Activated CD8-positive, alpha-beta memory T cell treated with anti-CD3 and anti-CD28 coated beads, Interleukin-2, amount 10 ng/mL, durations not matched to agents 7 days and 5 days (primary cell): ENCODE results near the gene CD96. TPM values are rescaled to one million over a fixed set of nuclear protein-coding genes. Genes with fewer than 3 reads are reported as not detected.
"Not testable (repeated sequence)": the region's sequence is repeated elsewhere in the genome, so short reads cannot be mapped to it uniquely, and the experiment has no call there.

Experiments
- ATAC-seq: fragments of 150-1000 bp; cut with Tn5 transposase; one replicate; pipeline ENCODE4 v1.10.0; 2021; ENCODE audit warnings: moderate library complexity
- CTCF ChIA-PET: fragments of 350-600 bp; sonication (Branson Sonifier 250); formaldehyde crosslinking; loops from one replicate; lab custom pipeline; 2021; ENCODE audit warnings: antibody characterized with exemption; lab: Charles Lee
- DNase-seq: peaks from one replicate; pipeline ENCODE4 v3.0.0-alpha.2; 2020
- H3K27ac Mint-ChIP-seq: one replicate; pipeline ENCODE4 v1.8.0; 2021; ENCODE audit warnings: mild to moderate bottlenecking, mixed read lengths
- H3K27me3 Mint-ChIP-seq: one replicate; pipeline ENCODE4 v1.8.0; 2021; ENCODE audit warnings: mixed read lengths
- H3K36me3 Mint-ChIP-seq: one replicate; pipeline ENCODE4 v1.8.0; 2021; ENCODE audit warnings: mild to moderate bottlenecking, mixed read lengths
- H3K4me1 Mint-ChIP-seq: one replicate; pipeline ENCODE4 v1.8.0; 2021; ENCODE audit warnings: mixed read lengths
- H3K4me3 Mint-ChIP-seq: one replicate; pipeline ENCODE4 v1.8.0; 2021; ENCODE audit warnings: mild to moderate bottlenecking, moderate library complexity, mixed read lengths
- H3K9me3 Mint-ChIP-seq: one replicate; pipeline ENCODE4 v1.8.0; 2022; ENCODE audit warnings: low read depth, mixed read lengths
- total RNA-seq, 2 experiments: library from RNA; stranded (reverse); gene quantifications; one replicate each; pipeline ENCODE4 v1.2.3, GENCODE V29; 2021

The CD96 gene
- total RNA-seq, 2 experiments from 2014 or later: 290 to 311 TPM

DNA sequence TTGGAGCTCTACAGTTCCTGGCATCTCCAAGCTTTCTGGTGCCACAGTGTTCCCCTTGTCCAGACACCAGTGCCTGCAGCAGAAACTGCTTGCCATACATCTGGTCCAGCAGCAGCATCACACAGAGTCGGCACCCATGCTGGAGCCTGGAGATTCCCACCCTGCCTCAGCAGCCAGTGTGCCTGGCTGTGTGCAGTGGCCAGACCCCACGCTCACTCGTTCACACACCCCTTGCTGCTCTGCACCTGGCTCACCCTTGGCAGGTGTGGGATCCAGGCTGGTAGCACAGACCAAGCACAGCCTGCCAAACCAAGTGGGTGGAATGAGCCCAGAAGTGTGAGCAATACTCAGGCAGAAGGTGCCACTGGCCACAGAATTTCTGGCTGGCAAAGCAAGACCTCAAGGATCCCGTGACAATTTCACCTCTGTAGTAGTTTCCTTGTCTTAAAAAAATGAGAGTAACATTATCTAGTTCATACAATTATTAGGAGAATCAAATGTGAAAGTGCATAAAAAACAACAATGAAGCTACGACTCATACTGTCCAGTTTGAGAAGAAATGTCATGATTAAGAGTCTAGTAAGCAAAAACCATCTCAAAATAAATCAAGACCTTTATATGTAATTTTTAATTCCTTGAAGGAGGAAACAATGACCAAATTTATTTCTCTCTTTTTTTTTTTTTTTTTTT lies 76.1 kb downstream of the CD96 start:
- DNase-seq: no peak
- Mint-ChIP-seq H3K27me3 (no peaks in the 10 kb centered on the region), H3K9me3 (no peaks in the 10 kb centered on the region), H3K4me3 (no peak overlapping the region), H3K27ac (peak overlapping the region; percentile 93), H3K4me1 (peaks cover 63% of the 10 kb centered on the region), H3K36me3 (peaks cover 83% of the 10 kb centered on the region)
- CTCF ChIA-PET: interaction anchor here (1.2 to 5.7 kb wide), 6 partner anchors 11 to 78 kb away, joined by 3 to 56 read pairs (median 14); partner anchors contain the start of gene ZBED2
- no peak for ATAC-seq

DNA sequence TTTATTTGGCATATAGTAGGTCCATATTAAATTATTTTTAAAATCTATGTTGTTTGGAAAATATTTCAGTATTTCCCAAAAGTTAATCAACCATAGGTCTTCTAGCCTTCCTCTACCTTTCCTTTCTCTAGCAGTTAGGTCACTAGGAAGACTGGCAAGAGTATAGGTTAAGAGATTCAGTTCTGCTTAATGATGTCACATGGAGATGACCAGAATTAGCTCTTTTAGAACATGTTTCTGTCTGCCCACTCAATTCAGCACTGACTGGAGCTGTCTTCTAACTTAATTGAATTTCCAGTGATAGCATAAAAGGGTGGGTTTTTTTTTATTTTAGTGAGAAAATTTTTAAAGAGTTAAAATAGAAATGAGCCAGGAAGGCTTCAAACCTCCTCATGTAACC lies 76.9 kb downstream of the CD96 start:
- Mint-ChIP-seq H3K27ac (peak overlapping the region; percentile 43), H3K4me3 (no peak overlapping the region), H3K36me3 (peaks cover 82% of the 10 kb centered on the region), H3K9me3 (no peaks in the 10 kb centered on the region), H3K4me1 (peaks cover 59% of the 10 kb centered on the region), H3K27me3 (no peaks in the 10 kb centered on the region)
- ATAC-seq (no peak), DNase-seq (no peak)
- CTCF ChIA-PET: interaction anchor here (0.7 to 5.7 kb wide), 7 partner anchors 11 to 360 kb away, joined by 3 to 56 read pairs (median 3); partner anchors contain the start of genes ABHD10 and ZBED2

DNA sequence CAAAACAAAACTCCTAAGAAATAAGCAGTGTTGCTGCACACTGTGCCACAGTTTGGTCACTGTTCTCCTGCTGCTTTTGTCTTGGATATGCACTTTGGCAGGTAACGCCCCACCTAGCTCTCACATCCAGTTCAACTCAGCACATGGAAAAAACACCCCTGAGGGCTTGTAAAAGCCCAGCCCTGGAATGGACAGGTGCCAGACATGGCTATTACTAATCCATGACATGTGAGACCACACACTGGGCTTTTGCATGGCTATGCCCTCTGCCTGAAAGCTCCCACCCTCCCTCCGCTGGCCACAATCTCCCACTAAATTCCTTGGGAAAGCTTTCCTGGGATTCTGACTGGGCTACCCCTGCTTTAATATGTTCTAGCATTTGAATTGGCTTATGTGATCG lies 77.8 kb downstream of the CD96 start:
- Mint-ChIP-seq H3K4me1 (peaks cover 59% of the 10 kb centered on the region), H3K9me3 (no peaks in the 10 kb centered on the region), H3K27ac (peak overlapping the region; percentile 7), H3K4me3 (no peak overlapping the region), H3K27me3 (no peaks in the 10 kb centered on the region), H3K36me3 (peaks cover 82% of the 10 kb centered on the region)
- CTCF ChIA-PET: interaction anchor here (0.7 to 5.0 kb wide), 4 partner anchors 10 to 71 kb away, joined by 3 to 26 read pairs (median 3); no protein-coding TSS in a partner anchor
- DNase-seq: no peak
- no peak for ATAC-seq

DNA sequence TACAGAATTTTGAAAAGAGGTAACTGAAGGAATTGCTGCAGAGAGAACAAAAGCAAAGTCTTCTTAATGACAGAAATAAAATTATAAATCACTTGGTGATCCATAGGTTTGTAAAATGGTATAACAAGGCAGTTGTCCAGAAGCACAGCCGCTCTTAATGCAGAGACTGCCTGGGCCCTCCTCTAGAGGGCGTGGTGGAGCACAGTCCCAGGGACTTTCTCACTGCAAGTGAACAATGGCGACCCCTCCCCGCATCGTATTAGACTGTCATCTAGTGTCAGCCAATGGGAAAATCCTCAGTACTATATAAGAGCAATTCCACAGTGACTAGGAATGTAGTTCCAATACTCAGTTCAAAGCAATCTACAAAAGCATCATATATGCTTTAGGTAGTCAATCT lies 79.5 kb downstream of the CD96 start:
- DNase-seq (no peak), ATAC-seq (no peak)
- Mint-ChIP-seq H3K27me3 (no peaks in the 10 kb centered on the region), H3K9me3 (no peaks in the 10 kb centered on the region), H3K4me3 (no peak overlapping the region), H3K27ac (no peak overlapping the region), H3K4me1 (peaks cover 43% of the 10 kb centered on the region), H3K36me3 (peaks cover 79% of the 10 kb centered on the region)
- CTCF ChIA-PET: interaction anchor here (1.1 kb wide), 1 partner anchor 43 kb away, joined by 3 read pairs; no protein-coding TSS in a partner anchor

DNA sequence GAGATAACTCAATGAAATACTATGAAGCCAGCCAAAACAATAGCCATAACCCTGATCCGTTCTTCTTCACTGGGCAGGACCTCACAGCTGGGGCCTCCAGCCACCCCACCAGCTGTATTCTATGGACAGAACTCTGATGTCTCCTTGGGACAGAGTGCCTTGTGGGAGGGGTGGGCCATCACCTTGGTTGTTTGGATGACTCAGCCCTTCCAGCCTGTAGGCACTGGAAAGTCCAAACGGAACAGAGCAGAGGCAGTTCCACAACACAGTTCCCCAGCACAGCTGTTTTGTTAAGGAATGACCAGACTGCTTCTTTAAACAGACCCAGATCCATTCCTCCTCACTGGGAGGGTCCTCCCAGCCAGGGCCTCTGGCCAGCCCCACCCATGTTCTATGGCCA lies 85.1 kb downstream of the CD96 start:
- CTCF ChIA-PET: no interaction called here
- peaks cover 27% of the 10 kb centered on the region for H3K9me3 Mint-ChIP-seq
- no peaks in the 10 kb centered on the region for H3K27me3 Mint-ChIP-seq
- no peak for ATAC-seq
- DNase-seq: no peak
- peaks cover 15% of the 10 kb centered on the region for H3K4me1 Mint-ChIP-seq
- H3K27ac Mint-ChIP-seq: no peak overlapping the region
- H3K36me3 Mint-ChIP-seq: peaks cover 86% of the 10 kb centered on the region
- no peak overlapping the region for H3K4me3 Mint-ChIP-seq

DNA sequence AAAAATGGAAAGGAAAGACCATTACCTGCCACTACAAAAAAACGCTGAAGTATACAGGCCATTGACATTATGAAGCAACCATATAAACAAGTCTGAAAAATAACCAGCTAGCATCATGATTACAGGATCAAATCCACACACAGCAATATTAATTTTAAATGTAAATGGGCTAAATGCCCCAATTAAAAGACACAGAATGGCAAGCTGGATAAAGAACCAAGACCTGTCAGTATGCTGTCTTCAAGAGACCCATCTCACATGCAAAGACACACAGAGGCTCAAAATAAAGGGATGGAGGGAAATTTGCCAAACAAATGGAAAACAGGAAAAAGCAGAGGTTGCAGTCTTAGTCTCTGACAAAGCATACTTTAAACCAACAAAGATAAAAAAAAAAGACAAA lies 87.0 kb downstream of the CD96 start:
- Mint-ChIP-seq H3K9me3 (peaks cover 33% of the 10 kb centered on the region), H3K36me3 (peaks cover 89% of the 10 kb centered on the region)
- H3K4me3 Mint-ChIP-seq, H3K4me1 Mint-ChIP-seq, H3K27me3 Mint-ChIP-seq, DNase-seq, ATAC-seq, H3K27ac Mint-ChIP-seq, CTCF ChIA-PET: not testable (repeated sequence)

DNA sequence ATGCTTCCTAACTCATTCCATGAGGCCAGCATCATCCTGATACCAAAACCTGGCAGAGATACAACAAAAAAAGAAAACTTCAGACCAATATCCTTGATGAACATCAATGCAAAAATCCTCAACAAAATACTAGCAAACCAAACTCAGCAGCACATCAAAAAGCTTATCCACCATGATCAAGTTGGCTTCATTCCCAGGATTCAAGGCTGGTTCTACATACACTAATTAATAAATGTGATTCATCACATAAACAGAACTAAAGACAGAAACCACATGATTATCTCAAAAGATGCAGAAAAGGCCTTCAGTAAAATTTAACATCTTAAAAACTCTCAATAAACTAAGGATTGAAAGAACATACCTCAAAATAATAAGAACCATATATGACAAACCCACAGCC lies 88.6 kb downstream of the CD96 start:
- H3K9me3 Mint-ChIP-seq: peaks cover 33% of the 10 kb centered on the region
- ATAC-seq, H3K4me1 Mint-ChIP-seq, H3K27me3 Mint-ChIP-seq, H3K4me3 Mint-ChIP-seq, H3K27ac Mint-ChIP-seq, CTCF ChIA-PET, DNase-seq: not testable (repeated sequence)
- H3K36me3 Mint-ChIP-seq: peaks cover 83% of the 10 kb centered on the region

DNA sequence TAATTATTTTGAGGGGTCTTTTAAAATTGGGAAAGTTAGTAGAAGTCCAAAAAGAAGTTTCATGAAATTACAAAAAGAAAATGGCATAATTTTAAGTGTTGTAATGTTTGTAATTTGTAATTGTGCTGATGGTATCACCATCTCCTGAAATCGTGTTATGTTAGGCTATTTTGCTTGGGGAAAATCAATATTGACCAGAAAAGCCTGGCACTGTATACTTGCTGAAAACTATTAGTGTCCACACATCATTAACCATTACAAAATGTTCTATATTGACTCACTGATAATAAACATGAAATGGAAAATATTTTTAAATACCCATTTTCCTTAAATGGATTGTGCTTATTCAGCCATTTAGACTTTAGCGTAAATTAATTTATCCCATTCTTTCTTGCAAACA lies 93.4 kb downstream of the CD96 start:
- ATAC-seq: no peak

DNA sequence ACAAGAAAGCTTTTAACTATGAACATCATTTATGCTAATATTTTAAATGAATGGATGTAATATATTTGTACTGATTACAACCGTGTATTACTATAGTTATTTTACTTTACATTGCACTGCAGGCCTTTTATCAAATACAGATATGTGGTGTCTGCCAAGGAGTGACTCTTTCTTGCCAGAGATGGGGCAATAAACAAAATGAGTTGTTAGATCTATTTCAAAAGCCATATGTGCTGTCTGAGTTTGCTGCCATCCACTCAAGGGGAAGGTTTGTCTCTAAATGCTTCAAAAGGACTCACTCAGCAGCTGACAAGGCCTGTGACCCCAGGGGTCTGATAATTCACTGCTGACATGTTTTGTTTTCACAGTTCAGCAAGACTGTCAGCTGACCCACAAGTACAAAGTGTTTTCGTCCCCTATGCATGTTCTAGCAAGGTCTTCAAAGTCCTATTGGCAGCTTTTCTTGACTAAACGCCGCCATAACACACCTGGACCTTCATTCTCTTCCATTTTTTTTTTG lies 94.4 kb downstream of the CD96 start:
- H3K9me3 Mint-ChIP-seq: peaks cover 34% of the 10 kb centered on the region
- no peak overlapping the region for H3K4me3 Mint-ChIP-seq
- DNase-seq (no peak), ATAC-seq (no peak)
- H3K27me3 Mint-ChIP-seq: no peaks in the 10 kb centered on the region
- no peak overlapping the region for H3K27ac Mint-ChIP-seq
- no peaks in the 10 kb centered on the region for H3K4me1 Mint-ChIP-seq
- H3K36me3 Mint-ChIP-seq: peaks cover 86% of the 10 kb centered on the region
- CTCF ChIA-PET: no interaction called here

More for the DNA sequence above, 93.4 kb downstream of the CD96 start:
- no peak for DNase-seq
- no peak overlapping the region for H3K4me3 Mint-ChIP-seq
- H3K27ac Mint-ChIP-seq: no peak overlapping the region
- H3K9me3 Mint-ChIP-seq: peaks cover 26% of the 10 kb centered on the region
- H3K4me1 Mint-ChIP-seq: no peaks in the 10 kb centered on the region
- H3K27me3 Mint-ChIP-seq: no peaks in the 10 kb centered on the region
- CTCF ChIA-PET: no interaction called here
- H3K36me3 Mint-ChIP-seq: peaks cover 85% of the 10 kb centered on the region

DNA sequence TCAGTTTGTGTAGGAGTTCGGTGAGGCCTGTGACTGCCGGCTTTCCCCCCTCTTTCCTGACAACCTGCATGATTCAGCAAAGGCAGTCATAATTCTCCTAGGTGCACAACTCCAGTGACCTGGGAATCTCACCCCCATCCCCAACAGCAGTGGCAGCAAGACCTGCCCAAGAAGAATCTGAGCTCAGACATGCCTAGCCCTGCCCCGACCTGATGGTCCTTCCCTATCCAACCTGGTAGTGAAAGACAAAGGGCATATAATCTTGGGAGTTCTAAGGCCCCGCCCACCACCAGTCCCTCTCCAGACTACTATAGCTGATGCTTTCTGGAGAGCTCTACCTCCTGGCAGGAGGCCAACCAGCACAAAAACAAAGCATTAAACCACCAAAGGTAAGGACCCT lies 97.3 kb downstream of the CD96 start:
- Mint-ChIP-seq H3K4me3 (no peak overlapping the region), H3K36me3 (peaks cover 87% of the 10 kb centered on the region), H3K27me3 (no peaks in the 10 kb centered on the region), H3K9me3 (peaks cover 34% of the 10 kb centered on the region), H3K4me1 (no peaks in the 10 kb centered on the region), H3K27ac (no peak overlapping the region)
- ATAC-seq (no peak), DNase-seq (no peak)
- CTCF ChIA-PET: interaction anchor here (1.9 kb wide), 1 partner anchor 21 kb away, joined by 5 read pairs; no protein-coding TSS in a partner anchor

DNA sequence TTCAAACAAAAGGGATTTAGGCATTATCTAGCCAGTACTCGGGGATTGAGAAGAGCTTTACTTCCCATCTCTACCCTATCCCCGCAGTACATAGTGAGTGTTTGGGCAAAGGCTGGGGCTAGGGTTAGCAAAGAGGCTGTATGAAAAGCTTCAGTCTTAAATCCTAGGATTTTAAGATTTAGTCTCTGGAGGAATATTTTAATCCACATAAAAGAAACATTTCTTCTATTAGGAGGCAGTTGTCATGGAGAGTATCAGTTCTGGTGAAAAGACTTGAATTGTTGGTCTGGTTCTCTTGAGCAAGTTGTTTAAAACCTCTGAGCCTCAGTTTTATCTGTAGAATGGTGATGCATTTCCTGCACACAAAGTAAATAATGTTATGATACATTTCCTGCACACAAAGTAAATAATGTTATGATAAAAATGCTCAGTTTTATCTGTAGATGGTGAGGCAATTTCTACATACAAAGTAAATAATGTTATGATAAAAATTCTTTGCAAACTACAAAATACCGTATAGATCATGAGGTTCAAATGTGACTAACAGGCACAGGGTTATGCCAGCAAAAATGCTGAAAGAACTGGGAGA lies 107.1 kb downstream of the CD96 start:
- no peaks in the 10 kb centered on the region for H3K27me3 Mint-ChIP-seq
- H3K27ac Mint-ChIP-seq: peak overlapping the region; percentile 27
- no peak for DNase-seq
- peaks cover 16% of the 10 kb centered on the region for H3K4me1 Mint-ChIP-seq
- peaks cover 10% of the 10 kb centered on the region for H3K9me3 Mint-ChIP-seq
- peaks cover 94% of the 10 kb centered on the region for H3K36me3 Mint-ChIP-seq
- no peak for ATAC-seq
- CTCF ChIA-PET: no interaction called here
- H3K4me3 Mint-ChIP-seq: no peak overlapping the region

DNA sequence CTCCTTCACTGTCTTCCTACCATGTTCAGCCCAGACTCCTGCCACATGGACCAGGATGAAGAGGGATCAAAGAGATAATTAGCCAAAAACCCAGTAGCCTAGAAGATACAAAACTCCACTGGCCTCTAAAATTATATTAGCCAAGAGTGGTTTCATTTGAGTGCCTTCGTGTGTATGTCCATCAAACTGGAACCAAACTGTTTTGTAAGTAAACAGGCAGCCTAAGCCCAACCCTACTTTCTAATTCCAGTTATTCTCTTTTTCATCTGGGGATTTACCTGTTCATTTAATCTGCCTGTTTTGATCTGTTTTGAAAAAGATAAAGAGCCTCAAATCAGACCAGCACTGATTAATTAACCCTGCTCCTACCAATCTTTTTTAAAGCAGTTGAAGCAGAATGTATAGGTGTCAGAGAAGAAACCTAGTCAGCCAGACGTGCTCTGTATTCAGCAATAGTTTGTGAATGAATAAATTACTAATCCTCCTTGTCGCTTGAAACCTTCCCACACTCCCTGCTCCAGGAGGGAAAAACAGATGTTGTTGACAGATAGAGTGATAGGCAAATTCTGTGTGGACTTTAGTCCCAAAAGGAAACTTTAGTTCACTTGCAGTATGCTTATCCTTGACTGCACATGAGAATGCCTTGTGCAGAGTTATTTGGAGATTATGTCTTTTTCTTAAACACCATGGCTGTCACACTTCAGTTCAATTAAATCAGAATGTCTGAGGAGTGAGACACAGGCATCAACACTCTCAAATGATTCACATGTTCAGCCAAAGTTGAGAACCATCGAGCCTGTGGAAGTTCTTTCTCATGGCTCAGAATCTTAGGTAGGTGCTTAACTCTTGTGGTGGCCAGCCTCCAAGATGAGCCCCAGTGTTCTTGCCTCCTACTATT lies 108.6 kb downstream of the CD96 start:
- no peak overlapping the region for H3K4me3 Mint-ChIP-seq
- no peak overlapping the region for H3K27ac Mint-ChIP-seq
- no peak for DNase-seq
- peaks cover 2% of the 10 kb centered on the region for H3K9me3 Mint-ChIP-seq
- CTCF ChIA-PET: no interaction called here
- peaks cover 92% of the 10 kb centered on the region for H3K36me3 Mint-ChIP-seq
- H3K27me3 Mint-ChIP-seq: no peaks in the 10 kb centered on the region
- no peak for ATAC-seq
- peaks cover 16% of the 10 kb centered on the region for H3K4me1 Mint-ChIP-seq
